ENCODE measurements around the gene DPM3.
"Not testable (repeated sequence)": the region's sequence is repeated elsewhere in the genome, so short reads cannot be mapped to it uniquely, and the experiment has no call there.

Gene DPM3

GRCh38 chr1:155123801-155124200, 16.5 kb downstream of the DPM3 start:
- DNase-seq = no peak

DNA sequence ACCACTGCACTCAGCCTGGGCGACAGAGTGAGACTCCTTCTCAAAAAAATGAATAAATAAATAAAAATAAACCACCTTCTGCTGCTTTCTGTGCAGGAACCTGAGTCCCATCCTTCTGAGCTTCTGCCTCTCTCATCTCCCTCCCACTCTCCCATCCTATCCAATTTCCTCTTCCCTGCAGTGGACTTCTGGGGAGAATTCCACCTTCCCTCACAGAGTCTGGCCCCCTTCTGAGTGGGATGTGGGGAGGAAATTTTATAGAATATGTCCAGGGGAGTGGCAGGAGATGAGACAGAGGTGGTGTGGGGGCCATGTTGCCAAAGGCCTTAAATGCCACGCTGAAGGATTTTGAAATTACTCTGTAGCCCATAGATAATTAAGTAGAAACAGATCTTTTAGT, 18.0 kb downstream of the DPM3 start:
- no peak for DNase-seq

DNA sequence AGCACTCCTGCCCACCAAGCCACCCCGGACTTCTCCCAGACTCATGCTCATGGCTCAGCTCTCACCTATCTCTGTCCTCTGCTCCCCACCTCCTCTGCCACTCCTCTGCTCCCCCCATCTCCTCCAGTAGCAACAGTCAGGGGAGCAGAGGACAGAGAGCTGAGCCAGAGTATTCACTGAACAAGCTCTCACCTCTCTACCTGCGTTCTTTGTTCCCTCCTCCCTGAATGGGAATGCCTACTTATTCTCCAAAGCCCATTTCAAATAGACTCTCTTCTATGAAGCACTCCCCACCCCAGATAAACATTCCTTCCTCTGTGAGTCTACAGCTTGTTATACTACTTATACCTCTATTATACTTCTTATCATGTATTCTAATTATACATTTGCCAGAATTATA, 19.1 kb downstream of the DPM3 start:
- no peak for DNase-seq

- DNase-seq = no peak
Observed at GRCh38 chr1:155120253-155120652, 20.1 kb downstream of the DPM3 start.

DNA sequence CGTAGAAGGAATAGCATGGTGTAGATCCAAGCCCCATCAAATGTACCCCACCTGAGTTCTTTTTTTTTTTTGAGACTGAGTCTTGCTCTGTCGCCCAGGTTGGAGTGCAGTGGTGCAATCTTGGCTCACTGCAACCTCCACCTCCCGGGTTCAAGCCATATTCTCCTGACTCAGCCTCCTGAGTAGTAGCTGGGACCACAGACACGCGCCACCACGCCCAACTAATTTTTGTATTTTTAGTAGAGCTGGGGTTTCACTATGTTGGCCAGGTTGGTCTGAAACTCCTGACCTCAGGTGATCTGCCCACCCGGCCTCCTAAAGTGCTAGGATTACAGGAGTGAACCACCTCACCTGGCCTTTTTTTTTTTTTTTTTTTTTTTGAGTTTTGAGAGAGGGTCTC, 22.2 kb downstream of the DPM3 start:
- DNase-seq = not testable (repeated sequence)

GRCh38 chr1:155117610-155118009, 22.7 kb downstream of the DPM3 start:
- DNase-seq = no peak

DNA sequence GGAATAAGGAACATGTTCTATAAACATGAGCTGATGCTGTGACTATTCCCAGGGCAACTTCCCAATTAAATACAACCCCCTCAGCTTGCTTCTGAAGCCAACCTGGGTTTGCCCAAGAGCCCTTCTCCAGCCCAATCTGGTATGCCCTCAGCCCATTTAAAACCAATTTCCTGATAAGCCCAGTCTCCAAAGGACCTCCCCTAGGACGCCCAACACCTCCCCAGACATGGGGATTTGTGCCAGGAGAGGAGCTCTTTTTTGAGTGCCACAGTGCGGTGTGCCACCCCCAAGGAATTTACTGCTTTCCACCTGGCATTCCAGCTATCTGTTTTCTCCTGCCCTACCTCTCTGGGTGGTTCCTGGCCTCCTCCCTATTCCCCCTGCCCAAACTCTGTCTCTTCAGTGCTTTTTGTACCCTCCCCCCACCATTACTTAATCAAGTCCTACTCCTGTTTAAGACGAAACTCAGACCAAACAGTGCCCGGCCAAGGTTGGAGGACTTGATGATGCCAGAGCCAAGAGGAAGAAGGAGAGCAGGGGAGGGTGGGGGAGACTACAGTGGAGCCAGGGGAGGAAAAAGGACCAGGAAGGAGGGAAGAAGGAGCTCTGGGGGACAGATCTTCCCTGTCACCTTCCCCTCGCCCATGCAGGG, 24.1 kb downstream of the DPM3 start:
- DNase-seq = no peak

GRCh38 chr1:155113450-155113980, 26.8 kb downstream of the DPM3 start:
- DNase-seq = no peak

GRCh38 chr1:155110826-155111225, 29.5 kb downstream of the DPM3 start:
- no peak for DNase-seq

GRCh38 chr1:155110381-155110780, 29.9 kb downstream of the DPM3 start:
- DNase-seq = no peak

GRCh38 chr1:155108296-155108695, 32.0 kb downstream of the DPM3 start:
- DNase-seq = no peak

DNA sequence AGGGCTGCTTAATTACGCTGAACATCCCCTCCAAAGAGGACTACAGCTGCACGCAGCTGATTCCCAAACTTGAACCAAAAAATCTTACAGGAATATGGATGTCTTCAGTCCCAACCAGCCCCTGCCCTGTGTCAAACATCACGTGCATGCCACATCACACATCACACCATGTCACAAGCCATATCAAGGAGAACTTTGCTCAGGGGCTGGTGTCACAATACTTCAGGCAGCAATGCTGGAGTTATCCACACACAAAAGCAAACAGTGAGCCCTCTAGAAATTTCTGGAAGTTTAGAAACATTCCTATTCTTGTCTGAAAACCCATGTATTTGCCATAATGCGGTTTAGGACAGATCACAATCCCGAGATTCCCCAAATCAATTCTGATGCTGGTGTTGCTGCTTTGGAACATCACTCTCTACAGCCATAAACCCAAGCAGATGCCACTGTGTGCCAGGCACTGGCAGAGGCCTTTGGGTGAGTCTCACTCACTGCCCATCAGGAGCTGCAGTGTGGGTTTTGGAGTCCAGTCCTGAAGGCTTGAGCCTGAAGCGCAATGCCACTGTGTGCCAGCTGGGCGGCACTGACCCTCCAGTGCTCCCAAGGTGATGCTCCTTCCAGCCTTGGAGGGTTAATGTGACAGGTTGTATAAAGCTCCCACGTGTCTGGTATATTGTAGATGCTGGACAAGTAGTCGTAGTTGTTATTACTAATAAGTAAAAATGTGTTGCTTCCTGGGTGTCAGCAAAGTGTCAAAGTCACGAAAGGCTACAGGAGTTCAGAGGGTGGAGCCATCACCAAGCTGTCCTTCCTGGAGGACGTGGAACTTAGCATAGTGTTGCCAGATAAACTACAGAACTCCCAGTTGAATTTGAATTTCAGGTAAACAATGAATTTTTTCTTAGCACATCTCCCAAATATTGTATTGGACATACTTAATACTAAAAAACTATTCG, 32.7 kb downstream of the DPM3 start:
- DNase-seq = no peak

- no peak for DNase-seq
Observed at GRCh38 chr1:155106862-155107261, 33.5 kb downstream of the DPM3 start.

DNA sequence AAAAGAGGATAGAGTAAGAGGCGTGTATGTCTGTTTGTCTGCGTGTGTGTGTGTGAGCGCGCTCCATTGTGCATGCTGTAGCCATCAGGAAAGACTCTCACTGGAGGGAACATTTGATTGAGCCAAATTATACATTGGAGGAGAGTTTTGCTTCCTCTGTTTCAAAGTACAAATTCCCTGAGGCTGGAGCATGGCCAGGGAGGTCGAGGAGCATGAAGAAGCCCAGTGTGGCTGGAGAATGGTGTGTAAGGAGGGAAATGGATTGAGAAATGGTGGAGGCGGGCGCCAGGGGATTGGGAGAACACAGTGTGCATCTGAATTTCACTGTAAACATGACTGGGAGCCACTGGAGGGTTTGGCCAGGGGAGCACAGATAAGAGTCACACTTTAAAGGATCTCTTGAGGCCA, 34.7 kb downstream of the DPM3 start:
- DNase-seq = no peak

DNA sequence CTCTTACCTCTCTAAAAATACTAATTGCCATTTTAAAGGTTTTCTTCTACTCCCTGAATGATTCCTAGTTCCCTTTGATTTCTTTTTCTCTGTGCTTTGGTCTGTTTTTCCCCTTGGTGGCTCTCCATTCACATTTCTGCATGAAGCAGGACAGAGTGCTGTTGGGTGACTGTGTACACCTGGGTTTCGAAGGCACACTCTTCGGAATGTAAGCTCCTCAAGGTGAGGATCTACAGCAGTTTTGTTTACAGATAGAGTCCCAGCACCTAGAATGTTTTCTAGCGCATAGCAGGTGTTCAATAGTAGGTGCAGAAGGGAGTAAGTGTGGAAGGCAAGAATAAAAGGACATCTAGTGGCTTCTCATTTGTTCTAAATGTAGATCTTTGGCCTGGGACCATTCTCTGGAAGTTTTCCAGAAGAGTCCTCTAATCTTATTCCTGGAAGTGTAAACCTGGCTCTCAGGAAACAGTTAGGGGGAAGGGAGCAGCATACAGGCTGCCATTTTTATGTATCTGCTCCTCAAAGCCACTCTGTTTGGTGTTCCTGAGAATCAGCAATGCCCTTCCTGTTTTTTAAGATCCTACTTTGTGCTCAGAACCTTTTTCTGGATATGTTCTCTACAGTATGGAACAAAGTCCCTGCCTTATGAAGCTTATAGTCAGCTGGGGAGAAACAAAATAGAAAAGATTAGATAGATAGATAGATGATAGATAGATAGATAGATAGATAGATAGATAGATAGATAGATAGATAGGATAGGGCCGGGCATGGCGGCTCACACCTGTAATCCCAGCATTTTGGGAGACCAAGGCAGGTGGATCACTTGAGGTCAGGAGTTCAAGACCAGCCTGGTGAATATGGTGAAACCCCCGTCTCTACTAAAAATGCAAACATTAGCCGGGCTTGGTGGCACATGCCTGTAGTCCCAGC, 35.5 kb downstream of the DPM3 start:
- no peak for DNase-seq

DNA sequence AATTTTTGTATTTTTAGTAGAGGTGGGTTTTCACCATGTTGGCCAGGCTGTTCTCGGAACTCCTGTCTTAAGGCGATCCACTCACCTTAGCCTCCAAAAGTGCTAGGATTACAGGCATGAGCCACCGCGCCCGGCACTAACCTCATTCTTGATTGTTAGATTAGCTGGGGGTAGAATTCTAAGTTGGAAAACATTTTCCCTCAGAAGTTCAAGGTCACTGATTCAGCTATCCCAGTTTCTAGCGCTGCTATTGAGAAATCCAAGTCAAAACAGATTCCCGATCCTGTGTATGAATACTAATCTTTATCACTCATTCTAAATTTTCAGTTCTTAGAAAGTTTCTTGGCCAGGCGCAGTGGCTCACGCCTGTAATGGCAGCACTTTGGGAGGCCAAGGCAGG, 37.0 kb downstream of the DPM3 start:
- DNase-seq = no peak

GRCh38 chr1:155099331-155099730, 41.0 kb downstream of the DPM3 start:
- DNase-seq = no peak

- DNase-seq = no peak
Observed at GRCh38 chr1:155094622-155094948, 45.7 kb downstream of the DPM3 start.

DNA sequence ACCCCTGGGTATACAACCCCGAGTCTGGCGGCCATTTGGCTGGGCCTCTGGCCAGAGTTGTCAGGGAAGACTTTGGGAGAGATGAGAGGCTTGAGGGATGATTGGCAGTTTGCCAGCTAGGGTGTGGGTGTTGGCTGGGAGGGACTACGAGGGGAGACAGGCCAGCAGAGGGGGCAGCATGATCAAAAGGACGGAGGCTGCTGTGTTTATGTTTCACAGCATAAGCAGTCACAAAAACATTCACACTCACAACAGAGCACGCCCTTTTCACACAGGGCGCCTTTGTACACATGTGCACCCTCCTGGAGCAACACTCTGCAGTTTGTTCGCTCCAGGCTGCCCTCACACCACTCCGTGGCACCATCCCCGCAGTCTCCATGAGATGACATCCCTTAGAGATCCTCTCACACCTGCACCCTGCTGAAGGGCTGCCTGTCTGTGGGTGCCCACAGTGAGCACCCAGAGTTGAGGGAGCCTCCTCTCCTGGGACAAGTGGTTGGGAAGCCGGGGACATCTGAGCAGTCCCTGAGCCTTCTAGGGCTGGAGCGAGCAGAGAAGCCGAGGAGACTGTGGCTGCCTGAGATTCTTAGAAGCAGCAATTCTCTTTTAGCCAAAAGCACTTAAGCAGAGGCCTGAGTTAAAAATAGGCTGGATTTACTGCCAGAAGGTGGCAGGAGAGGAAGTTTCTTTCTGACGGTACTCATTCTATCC, 46.3 kb downstream of the DPM3 start:
- DNase-seq = peak; percentile 85 to 91

- DNase-seq = no peak
Observed at GRCh38 chr1:155092641-155093040, 47.7 kb downstream of the DPM3 start.

DNA sequence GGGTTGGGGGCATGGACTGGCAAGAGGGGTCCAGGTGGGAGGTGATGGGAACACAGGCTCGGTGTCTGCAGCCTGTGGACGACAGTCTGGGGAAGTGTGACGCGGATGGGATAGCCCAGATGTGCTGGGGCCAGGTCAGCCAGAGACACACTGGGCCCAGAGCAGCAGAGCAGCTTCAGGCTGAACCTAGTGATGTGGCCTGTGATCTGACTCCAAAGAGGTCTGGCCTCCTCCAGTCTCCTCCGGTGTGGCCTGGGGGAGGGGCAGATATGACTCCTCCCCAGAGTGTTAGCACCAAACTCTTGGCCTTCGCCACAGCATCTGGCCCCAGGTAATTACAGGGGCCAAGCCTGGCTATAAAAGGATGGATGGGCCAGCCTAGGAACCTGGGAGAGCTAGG, 48.2 kb downstream of the DPM3 start:
- no peak for DNase-seq

Data from NCI-H446 (cell line).